NCI-H146 treated with DMSO at 0.1 percent for 48 hours (cell line): ENCODE data around the gene MON1A.
"Not testable (repeated sequence)": the region's sequence is repeated elsewhere in the genome, so short reads cannot be mapped to it uniquely, and the experiment has no call there.

Experiments used
- DNase-seq: peaks from one replicate; lab custom pipeline; 2025; ENCODE audit not compliant: unreplicated experiment; lab: John Stamatoyannopoulos, UW

Gene MON1A

DNA sequence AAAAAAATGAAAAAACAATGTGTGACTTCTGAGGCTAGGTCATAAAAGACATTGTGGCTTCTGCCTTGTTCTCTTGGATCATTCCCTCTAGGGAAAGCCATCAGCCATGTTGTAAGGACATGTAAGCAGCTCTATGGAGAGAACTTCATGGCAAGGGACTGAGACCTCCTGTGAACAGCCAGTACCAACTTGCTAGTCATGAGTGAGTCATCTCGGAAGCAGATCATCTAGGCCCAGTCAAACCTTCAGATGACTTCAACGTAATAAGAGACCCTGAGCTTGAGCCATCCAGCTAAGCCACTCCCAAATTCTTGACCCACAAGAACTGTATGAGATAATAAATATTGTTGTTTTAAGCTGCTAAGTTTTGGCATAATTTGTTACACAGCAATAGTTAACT is 4.9 kb downstream of the MON1A start:
- no peak for DNase-seq

DNA sequence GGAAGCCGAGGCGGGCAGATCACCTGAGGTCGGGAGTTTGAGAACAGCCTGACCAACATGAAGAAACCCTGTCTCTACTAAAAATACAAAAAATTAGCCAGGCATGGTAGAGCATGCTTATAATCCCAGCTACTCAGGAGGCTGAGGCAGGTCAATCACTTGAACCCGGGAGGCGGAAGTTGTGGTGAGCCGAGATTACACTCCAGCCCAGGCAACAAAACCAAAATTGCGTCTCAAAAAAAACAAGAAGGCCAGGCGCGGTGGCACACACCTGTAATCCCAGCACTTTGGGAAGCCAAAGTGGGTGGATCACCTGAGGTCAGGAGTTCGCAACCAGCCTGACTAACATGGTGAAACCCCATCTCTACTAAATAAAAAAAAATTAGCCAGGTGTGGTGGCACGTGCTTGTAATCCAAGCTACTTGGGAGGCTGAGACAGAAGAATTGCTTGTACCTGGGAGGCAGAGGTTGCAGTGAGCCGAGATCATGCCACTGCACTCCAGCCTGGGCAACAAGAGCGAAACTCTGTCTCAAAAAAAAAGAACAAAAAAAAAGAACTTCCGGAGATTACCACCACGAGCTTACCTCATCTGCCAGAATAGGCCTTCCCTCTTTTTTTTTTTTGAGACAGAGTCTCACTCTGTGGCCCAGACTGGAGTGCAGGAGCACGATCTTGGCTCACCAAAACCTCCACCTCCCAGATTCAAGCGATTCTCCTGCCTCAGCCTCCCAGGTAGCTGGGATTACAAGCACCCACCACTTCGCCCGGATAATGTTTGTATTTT is 11.6 kb downstream of the MON1A start:
- not testable (repeated sequence) for DNase-seq

DNA sequence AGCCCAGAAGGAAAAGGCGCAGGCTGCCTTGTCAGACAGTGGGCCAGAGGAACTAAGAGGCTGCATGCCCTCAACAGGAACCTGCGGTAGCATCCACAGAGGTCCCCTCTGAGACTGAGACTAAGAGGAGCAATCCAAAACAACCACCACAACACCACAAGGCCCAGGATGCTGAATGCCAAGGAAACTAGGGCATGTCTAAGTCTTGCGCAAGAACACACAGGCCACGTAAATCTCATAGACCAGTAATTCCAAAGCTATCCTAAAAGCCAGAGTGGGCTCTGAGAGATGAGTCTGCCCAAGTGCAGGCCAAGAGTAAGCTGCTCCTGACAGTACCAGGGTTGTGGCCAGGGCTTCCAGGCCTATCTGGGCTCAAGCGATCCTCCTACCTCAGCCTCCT is 12.9 kb downstream of the MON1A start:
- DNase-seq, result no peak

DNA sequence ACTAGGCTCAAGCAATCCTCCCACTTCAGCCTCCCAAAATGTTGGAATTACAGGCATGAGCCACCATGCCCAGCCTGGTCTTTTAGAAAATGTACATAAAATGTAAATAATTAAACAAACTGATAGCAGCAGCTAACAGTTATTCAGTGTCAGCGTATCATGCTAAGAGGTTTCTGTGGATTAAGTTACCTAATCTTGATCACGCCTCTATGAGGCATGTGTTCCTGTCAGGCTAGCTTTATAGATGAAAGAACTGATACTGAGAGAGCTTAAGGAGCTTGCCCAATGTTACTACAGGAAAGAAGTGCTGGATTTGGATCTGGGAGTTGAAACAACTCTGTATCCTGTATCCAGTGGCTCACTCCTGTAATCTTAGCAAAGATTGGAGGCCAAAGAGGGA is 14.7 kb downstream of the MON1A start:
- DNase-seq, result no peak

DNA sequence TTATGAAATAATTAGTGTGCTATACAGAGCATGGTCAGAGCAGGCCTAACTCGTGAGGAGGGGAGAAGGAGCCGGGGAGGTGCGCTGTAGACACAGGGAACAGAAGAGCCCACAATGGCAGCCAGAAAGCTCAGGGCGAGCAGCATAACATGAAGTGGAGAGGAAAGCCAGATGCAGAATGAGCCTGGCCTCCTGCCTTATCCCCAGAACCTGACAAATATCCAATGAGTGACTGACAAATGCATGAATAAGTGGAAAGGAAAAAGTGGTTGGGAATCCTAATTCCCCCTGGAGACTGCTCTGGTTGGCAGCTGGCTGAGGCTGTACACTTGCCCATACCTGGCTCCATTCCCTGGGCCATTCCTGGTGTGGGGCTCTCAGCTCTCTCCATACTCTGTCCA is 16.7 kb downstream of the MON1A start:
- no peak for DNase-seq

DNA sequence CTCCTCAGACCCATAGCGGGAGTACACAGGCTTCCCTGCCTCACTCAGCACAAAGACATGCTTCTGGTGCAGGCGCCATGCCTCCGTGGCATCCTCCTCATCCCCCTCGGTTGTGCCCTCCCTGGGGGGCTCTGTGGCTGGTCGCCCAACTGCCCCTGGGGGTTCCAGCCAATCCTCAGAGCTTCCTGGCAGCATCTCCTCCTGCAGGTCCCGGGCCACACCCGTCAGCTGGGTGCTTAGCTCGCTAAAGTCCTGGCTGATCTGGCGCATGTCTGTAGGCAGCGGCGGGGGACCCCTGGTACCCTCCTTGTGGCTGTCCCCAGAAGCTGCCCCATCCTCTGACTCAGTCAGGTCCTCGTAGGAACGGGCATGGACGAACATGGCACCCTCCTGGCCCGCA is 18.0 kb downstream of the MON1A start:
- no peak for DNase-seq

DNA sequence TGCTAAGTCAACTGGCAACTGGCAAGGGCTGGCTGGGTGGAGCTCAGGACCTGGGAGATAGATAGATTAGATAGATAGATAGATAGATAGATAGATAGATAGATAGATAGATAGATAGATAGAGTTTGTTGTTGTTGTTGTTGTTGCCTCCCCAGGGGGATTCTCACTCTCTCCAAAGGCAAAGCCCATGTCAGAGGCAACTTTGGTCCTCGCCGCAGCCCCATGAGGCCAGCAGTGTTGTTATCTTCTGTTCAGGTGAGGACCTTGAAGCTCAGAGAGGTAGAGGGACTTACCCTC is 18.5 kb downstream of the MON1A start:
- no peak for DNase-seq

DNA sequence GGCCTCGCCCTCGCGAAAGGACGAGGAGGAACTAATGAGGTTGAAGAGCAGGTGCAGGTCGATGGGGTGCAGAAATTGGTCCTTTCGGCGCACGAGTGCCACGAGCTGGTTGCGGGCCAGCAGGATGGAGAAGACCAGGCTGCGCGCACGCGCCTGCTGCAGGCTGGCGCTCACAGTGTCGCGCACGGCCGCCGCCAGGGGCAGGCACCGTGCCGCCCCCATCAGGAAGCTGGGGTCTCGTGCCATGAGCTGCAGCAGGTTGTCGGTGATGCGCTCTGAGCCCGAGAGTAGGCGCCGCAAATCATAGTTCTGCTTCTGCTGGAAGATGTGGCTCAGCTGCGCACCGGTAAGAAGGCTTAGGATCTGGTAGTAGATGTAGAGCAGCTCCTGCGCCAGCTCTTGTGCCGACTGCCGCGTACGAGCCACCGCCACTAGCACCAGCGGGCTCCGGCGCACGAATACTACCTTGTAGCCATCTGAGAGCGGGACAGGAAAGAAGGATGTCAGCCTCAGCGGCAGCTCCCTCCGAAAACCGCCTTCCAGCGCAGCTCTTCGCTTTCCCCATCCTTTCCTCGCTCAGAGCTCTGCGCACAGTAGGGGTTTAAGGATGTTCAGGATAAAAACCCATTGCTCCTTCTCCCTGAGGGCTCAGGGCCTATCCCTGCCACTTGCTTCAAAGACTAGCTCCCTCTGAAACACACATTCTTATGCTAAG is 19.0 kb downstream of the MON1A start:
- no peak for DNase-seq

DNA sequence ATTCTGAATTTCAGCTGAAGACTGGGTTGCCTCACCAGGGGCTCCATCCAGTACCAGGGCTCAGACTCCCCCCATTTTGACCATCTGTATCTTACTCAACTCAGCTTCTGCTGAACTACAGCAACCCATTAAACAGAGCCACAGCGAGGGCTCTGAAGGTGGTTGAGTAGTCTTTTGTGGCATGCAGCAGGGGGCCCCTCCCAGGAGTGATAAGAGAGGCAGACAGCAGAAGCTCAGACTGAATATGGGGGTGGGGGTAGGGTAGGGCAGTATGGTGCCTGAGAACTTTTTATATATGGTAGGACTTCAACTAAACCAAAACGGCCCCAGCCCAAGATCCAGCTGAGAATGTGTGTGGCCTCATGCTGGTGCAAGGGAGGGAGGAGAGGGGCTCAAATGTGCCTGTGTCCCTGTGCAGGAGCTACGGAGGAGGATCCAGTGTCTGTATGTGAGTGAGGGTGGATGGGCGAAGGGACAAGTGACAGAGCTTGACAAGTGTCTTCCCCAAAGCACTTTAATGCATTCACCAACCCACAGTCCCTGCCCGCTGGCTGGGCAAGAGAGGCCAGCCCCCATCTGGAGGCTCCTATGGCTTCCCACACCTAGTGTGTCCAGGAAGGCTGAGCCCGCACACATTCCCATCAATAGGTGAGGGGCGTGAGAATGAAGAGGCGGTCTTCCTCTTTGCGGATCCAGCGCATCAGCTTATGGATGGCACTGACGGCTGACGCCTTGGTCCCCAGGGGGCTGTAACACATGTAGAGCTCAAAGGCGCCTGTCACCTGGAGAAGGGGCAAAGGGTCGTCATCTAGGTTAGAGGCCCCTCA is 21.0 kb downstream of the MON1A start:
- no peak for DNase-seq

DNA sequence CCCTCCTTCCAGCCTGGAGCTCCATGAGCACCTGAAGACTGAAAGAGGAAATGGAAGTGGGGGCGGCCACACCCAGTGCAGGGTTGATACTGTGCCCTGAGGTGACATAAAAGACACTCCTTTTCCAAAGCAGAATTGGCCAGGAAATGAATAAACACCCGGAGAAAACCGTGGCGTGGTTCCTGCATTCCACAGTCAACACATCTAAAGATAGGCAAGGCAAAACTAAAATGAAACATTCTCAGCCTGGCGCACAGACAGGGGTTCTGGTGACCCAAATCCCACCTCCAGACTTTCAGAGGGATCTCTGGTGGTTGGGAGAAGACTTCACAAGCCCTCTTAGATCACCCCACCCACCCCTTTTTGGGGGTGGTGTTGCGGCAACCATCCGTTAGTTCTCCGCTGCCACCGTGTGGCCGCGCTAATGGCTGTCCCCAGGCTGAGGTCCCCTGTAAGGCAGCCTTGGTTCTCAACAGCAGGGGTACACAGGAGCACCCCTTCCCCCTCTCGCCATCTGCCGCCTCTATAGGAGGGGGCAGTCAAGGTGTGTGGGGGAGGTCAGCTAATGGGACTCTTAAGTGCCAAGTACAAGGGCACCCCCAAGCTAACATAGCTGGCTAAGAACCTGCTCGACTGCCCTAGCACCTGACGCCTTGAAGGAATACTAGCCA is 23.4 kb downstream of the MON1A start:
- DNase-seq, result no peak

DNA sequence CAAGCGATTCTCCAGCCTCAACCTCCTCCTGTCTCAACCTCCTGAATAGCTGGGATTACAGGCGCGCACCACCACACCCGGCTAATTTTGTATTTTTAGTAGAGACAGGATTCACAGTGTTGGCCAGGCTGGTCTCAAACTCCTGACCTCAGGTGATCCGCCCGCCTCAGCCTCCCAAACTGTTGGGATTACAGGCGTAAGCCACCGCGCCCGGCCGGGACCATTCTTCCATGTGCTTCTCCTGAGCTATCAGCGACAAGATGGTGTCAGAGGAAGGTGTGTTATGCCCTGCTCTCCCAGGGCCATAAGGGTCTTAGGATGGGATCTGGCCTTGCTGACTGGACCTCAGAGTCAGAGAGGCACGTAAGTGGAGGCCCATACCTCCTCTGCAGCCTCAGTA is 25.2 kb downstream of the MON1A start:
- not testable (repeated sequence) for DNase-seq

DNA sequence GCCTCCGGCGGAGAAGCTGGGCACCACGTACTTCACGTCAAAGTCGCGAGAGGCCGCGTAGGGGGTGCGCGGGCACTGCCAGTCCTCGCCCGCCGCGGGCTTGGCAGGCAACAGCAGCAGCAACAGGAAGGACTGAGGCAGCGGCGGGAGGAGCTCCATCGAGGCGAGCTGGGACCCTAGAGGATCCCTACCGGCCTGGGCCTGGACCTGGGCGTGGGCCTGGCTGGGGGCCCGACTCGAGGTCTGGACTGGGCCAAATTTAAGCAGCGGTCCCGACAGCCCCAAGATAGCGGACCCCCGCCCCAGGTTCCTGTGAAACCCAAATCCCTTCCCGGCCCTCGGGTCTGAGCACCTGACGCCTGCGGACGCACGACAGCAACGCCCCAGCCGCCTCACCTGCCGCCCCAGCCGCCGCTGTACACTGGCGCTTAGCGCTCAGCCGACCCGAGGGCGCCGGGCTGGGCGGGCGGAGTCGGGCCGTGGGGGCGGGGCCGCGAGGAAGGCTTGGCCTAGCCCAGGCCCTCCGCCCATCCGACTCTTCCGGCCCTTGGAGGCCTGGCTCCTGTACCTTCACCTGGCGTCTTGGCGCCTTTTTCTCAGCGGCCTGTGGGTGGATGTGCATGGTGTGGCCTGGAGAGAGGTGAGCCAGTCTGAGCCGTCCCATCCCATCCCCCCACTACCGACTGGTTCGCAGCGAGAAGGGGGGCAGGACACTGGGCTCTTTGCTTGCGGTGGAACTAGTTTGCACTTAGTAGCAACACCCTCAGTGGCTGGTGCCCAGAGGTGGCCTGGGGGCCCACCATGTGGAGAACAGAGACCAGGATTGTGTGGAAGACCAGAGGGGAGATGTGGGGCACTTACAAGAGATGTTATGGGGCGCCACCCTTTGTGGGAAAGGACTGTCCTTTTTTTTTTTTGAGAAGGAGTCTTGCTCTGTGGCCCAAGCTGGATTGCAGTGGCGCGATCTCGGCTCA is 25.9 kb downstream of the MON1A start, which contains the start of gene MST1R:
MST1R (minus strand) TSS at position 423 of the 974 bp plus-strand sequence; CDS start at position 159, 264 bp downstream.
- no peak for DNase-seq

DNA sequence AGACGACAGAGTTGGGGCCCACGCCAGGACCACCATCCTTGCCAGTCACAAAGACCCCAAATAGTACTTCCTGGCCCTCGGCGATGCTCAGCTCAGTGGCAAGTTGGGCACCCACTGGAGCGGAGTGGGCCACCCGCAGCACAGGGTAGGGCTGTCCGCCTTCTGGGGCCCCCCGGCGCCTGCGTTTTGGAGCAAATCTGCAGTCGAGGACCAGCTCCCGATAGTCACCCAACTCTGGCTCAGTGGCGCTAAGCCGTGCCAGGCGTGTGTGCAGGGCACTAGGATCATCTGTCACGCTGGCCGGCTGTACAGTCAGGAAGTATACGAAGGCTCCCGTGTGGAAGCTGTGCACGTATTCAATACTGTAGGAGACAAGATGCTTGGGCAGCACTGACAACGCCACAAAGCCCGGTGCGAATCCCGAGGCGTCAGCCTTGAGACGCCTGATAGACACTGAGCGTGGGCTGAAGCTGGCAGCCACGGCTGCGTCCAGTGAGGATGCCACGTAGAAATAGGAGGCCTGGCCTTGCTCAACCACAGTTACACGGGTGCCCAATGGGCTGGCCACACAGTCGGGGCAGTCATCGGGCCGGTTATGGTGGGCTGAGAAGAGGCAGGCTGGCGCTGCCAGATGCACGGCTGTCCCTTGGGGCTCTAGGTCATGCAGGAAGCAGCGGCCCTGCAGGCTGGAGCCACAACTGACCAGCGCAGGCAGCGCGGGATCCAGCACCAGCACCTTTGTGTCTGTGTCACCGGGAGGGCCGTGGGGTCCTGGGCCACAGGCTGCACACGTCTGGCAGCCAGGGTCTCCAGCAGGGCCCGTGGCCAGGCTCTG is 26.9 kb downstream of the MON1A start:
- DNase-seq, result no peak

DNA sequence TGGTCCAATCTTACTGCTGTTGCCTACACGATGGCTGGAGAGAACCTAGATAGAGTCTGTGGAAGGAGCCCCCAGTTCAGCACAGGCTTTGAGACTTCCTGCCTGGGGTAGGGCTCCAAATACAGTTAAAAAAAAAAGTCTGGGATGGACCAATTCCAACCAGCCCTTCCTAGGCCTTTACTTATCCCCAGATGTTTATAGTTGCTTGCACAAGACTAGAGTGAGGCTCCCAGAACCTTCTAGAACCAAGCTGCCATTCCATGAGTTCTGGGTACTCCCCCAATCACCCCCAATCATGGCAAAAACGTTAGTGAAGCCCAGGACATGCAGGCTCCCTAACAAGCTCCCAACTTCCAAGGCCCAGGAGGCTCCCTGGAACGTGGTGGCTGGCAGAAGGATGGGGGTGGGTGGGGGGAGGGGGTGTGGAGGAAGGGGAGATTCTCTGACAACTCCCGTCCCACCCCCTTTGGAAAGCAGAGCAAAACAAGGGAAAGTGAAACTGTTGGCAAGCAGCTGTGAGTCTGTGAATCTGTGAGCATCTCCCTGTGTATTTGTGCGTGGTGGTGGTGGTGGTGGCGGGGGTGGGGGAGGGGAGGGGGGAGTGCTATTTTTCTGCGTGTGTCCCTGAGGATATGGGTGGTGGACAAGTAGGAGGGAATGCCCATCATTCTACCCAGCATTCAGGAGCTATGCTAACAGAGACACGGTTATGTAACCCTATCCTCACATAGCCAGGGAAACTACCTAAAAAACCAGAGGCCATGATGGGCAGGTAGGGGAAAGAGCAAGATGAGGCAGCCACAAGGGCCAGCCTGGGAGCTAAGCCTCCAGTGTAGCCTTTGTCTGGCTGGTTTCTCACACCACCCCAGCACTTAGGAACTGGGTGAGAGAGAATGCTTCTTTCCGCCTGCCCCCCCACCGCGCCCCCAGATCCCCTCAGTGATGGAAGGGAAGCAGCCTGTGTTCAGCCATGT is 28.0 kb downstream of the MON1A start:
- no peak for DNase-seq

DNA sequence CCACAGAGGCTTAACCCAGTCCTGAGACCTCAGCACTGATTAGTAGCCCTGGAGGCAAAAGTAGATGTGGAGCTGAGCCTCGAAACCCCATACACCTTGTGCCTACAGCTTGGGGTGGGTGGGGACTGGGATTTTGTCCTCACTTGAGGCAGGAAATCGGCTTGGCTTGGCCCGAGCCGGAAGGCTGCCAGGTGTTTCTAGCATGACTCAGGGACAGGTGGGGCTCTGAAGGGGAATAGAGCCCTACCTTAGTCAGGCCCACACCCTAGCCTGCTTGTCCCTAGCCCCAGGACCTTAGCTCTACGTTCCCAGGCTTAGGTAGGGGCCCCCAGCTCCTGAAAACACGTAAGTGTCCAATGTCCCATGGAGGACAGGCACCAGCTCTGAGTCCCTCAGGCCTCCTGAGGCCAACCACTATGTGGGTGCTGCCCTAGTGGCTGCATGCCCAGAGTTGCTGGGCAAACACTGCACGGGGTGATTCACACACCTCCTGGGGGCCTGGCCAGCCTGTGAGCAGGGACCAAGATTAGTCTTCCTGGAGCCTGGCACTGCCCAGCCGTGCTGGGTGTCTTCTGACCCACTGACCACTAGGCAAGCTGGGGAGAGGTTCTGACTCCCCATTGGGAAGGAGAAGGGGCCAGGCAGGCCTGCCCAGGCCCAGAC is 29.0 kb downstream of the MON1A start:
- no peak for DNase-seq

DNA sequence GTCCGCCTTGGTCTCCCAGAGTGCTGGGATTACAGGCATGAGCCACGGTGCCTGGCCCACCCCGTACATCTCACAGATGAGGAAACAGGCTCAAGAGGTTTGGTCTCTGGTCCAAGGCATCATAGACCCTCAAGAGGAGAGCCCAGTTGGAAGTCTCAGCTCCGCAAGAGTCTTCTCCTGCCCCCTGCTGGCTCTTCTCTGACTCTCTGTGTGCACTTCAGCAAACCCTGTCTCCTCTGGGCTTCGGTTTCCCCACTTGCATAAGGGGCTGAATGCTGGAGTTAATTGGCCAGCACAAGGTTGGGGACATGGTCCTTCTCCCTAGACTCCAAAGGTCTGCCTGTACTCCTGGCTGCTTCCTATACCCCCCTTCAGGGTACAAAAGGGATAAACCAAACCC is 29.8 kb downstream of the MON1A start:
- DNase-seq, result no peak

DNA sequence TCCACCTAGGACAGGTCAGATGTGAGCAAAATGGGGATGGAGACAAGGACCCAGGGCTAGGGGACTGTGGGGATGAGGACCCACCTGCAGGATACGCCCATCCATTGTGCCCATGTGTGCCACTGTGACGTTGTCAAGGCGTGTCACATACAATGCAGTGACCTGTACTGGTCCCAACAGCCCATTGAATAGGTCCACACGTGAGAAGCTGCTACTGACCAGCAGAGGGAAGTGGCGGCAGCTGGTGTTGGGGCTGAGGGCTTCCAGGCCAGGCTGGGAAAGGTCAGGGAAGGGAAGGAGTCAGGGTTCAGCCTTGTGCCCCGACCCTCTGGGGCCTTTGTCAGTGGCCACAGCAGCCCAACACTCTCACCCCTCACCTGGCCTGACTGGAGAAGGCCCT is 30.6 kb downstream of the MON1A start:
- DNase-seq, result no peak

DNA sequence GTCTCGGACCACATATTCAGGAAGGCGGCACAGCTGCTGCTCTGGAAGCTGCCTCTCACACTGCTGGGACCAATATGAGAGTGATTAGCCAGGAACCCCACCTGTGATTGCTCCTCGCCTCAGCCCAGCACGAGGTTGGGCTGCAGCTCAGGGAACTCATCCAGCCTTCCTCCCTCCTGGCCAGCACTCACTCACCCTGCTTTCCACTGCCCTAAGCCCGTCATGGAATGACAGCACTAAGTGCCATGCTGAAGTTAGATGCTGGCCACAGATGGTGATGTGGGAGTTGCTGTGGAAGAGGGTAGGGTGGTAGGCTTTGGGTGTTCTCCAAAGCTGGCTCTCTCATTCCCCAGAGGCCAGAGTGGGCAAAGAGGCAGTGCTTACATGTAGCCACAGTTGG is 33.3 kb downstream of the MON1A start:
- DNase-seq, result no peak
